Renal pelvis (tissue), 4 donors: Measurements from ENCODE around the gene GPC4. TPM values are rescaled to one million over a fixed set of nuclear protein-coding genes. Genes with fewer than 3 reads are reported as not detected.

ENCODE experiments used
- DNase-seq: peaks from one replicate; pipeline ENCODE4 v3.0.0-alpha.2; 2013
- polyA plus RNA-seq, 3 donors: library from polyadenylated mRNA; unstranded; fragments of 120-200 nt; gene quantifications; one replicate each; pipeline ENCODE4 v1.2.1, GENCODE V29; 2013; ENCODE audit not compliant: insufficient read length in 3 of 3

The GPC4 gene
- polyA plus RNA-seq, 3 donors = 16.5 to 21.5 (median 19.6) TPM

DNA sequence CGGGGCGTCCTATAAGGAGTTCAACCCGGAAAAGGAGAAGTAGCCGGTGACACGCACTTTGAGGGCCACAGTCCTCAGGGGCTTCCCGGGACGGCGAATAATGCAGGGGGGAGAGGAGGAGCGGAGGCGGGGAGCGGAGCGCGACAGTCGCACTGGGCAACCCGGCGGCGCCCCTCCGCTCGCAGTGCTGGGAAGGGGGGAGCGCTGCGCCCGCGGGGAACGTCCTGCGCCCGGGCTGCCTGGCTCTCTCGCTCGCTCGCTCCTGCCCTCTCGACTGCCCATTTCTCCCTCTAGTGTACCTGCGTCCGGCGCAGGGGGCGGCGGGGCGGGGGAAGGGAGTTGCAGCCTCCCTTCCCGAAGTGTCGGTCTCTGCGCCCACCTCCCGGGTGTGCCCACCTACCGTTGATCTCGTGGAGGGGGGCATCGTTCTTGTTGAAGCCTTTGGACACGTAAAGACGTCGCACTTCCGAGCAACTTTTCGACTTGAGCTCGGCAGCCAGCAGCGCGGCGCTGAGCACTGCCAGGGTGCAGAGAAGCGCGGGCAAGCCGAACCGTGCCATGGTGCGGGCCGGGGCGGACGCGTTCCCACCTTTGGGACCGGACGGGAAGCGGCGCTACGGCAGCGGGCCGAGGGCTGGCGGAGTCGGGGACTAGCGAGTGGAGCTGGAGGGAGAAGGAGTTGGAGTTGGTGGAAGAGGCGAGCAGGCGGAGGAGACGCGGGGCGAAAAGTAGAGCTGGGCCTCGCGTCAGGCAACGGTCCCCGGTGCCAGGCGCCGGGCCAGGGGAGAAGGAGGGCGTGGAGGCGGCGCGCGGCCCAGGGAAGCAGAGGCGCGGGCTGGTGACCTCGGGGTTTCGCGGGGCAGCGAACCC lies 648 bp downstream of the GPC4 start:
- DNase-seq = peak; percentile 8

DNA sequence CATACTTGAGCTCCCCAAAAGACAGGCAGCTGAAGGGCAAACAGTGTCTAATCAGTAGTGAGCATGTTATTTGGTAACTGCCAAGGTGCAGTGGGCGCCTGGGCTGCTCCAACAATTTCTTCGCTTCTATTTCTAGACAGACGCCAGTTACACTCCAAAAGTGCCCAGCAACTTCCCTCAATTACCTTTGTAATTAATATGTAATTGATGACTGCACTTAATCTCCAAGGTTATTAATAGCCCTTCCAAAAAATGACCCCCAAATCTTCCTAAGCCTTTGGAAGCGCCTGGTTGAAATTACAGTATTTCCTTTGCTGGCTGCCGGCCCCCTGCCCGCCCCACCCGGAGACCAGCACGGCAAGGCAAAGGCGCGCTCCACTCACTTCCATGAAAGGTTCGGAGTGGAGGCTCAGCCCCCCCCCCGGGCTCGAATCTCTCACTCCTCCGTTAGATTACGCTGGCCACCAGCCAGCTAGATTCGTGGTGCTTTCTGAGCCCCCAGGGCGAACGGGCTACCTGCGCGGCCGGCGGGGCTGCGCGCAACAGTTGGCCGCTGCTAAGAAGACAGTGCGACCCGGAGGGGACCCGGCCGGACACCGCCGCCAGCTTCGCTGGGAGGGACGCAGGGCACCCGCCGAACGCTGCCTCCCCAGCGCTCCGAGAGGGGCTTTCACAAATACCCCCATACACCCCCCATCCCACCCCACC lies 1.9 kb downstream of the GPC4 start:
- peak; percentile 8 for DNase-seq

DNA sequence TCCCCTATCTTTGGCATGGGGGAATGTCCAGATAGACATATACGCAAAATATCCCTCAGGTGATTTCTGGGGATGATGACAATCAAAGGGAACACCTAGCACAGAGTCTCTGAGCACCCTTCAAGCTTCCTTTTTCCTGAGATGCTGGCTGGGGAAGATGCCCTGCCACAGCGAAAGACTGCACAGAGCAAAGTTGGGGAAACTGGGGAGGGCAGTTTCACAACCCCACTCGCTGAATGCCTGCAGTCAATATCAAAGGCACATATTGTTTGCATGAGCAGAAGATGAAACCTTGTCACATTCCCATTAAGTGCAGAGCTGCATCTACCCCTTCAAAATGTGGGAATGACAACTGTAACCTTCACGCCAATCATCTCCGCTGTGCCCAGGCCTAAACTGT lies 2.6 kb downstream of the GPC4 start:
- no peak for DNase-seq

DNA sequence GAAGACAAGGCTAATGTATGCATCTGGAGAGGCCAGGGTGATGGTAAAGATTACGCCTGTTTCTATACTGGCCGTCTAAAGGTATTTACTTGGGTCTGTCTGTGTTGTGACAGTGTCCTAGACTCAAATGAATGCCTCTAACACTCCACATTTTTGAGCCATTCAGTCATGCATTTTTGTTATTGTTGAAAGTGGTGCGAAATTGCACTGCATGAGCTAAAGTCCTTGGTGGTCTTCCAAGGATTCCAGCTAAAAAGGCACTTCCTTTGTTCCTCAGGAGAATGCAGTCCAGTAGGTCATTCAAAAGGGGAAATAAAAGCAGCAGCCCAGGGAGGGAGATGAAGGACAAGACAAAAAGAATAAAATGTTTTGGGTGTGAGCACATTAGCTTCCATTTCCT lies 3.0 kb downstream of the GPC4 start:
- peak; percentile 11 for DNase-seq

DNA sequence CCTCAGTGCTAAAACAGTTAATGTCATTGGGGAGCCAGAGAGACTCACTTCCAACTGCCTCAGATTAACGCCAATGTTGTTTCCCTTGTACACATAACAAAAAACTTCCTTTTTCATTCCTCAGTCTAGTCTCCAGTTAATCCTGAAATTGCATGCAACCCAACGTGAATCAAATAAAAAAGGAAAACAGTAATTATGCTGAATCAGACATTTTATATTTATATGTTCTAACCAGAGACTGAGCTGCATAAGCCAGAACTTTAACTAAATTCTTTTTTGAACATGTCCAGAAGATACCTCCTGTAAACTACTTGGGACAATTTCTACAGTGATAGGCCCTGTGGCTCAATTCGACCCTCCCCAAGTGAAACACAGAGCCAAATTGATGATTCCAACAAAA lies 4.7 kb downstream of the GPC4 start:
- no peak for DNase-seq

DNA sequence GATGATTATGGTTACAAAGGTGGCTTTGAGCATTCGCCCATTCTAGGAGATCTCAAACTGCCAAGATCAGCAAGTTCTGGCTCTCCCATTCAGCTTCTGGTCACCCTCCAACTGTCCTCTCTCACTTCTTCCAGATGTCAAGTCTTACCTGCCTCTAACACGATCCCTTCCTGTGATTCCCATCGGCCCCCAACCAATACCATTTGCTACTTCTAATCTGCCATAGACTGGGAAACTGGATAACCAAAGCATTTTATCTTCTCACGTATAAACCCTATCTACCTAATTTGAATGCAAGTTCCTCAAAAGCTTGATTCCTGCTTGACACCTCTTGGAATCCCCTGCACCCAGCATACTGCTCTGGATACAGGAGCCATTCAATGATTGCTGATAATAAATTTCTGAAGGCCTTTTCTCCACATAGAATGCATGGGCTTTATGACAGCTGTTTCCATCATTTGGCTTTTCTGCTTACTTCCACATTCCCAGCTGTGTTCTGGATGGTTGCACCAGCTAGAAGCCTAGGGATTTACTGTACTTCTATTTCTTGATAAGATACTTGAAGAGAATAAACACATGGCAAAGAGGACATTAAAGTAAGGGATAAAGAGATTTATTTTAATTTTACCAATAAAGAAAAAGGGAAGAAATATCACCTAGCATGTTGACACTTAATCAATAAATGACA lies 9.6 kb downstream of the GPC4 start:
- DNase-seq = no peak

DNA sequence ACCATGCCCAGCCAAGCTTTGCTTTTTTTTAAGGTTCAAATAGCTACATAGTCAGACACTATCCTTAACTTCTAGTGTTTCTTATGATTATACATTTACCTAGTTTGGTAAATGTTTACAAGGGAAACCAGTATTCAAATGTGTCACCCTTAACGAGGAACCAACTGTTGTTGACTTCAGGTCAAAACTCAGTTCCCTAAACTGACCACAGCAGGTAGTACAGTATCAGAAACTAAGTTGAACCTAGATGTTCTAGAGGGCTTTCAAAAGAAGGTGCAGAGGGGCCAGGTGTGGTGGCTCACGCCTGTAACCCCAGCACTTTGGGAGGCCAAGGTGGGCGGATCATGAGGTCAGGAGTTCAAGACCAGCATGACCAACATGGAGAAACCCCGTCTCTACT lies 11.3 kb downstream of the GPC4 start:
- DNase-seq = no peak

DNA sequence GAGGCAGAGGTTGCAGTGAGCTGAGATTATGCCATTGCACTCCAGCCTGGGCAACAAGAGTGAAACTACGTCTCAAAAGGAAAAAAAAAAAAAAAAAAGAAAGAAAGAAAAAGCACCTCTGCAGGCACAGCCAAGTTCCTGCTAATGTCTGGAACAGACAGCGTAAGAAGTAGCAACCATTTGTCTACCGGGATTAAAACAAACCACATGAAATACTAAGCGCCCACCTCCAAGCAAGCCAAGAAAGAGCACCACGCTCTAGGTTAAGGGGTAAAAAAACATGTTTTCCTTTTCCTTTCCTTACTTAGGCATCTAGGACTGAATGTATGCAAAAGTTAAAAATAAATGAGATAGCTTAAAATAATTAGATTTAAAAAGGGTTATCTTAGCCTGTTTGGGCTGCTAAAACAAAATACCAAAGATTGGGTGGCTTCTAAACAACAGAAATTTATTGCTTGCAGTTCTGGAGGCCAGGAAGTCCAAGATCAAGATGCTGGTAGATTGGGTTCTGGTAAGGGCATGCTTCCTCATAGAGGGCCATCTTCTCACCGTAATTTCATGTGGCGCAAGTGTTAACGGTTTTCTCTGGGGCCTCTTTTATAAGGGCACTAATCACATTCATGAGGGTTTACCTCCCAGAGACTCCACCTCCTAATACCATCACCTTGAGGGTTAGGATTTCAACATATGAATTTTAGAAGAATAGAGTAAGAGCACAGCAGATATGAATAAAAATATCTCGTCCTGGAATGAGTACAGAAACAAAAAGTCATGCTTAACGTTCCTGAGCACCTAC lies 12.3 kb downstream of the GPC4 start:
- no peak for DNase-seq

DNA sequence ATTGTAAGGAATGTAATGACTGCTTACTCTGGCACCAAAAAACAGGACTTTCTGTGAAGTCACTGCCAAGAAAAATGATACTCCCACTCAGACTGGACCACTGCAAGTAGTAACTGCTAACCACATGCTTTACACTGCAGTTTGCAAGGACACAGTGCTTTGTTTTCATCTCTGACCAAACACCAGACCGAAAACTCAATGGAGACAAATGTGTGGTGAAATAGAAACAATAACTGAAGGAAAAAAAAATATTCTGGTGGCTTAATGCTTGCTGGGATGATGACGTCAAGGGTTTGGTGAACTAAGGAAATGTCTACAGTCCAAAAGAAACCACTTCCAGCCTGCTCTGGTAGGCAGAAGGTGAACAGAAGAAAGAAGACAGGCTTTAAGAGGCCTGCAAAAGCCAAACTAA lies 13.2 kb downstream of the GPC4 start:
- DNase-seq = peak; percentile 52

DNA sequence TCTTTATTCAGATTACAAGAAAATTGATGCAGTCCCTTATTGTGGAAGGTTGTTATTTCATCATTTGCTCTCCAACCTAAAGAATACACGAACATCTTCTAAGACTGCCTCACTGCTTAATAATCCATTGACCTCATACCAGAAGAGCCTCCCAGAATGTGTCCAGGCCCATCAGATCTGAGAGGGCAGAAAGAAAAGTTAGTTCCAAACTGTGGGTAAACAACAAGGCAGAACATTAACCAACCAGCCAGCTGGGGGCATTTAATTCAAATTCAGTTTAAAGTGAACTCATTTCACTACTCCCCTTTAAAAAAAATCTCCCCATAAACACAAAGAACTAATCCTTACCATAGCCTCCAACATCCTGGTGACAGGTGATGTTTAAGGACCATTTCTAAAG lies 13.8 kb downstream of the GPC4 start:
- DNase-seq = no peak

DNA sequence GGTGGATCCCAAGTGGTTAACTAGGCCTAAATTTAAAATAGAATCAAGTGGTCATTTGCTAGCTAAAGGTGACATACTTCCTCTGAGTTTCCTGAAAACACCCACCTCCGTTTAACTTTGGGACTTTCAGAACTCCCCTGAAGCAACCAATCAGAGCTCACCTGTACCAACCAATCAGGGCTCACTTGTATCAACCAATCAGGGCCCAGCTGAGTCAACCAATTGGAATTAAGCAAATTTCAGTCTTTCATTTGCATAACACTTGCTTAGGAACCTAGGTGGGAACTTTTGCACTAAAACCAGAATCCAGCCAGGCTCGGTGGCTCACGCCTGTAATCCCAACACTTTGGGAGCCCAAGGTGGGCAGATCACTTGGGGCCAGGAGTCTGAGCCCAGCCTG lies 15.9 kb downstream of the GPC4 start:
- DNase-seq = no peak

DNA sequence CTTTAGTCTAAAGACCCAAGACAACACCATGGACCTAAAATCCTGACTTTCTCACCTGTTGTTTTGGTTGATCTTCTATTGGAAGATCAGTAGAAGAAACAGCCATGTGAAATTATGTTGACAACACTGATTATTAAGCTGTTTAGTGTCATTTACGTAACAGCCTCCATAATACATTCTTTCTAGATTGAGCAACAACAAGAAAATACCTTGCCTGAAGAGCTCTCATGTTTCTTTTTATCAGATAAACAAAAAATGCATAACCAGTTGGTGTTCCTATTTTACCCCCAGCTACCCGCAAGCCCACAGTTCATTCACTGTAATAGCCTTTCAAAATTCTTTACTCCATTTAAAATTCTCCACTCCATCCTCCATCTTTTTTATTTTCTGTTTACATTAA lies 20.5 kb downstream of the GPC4 start:
- no peak for DNase-seq

DNA sequence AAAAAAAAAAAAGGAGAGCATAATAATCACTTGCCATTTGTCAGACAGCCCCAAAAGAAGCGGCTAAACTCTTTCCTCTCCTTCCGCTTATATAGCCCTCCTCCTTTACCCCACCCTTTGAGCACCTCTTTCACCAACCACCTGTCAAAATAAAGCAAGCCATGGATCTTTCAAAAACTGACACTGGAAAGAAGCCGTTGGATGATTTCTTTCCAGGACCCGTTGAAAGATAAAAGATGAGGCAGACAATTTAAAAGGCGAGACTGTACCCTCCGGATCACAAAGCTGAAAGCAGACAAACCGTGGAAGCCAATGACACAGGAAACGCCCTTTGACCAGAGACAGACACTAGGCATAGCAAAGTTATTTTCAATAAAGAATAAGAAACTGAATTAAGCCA lies 22.6 kb downstream of the GPC4 start:
- DNase-seq = no peak

DNA sequence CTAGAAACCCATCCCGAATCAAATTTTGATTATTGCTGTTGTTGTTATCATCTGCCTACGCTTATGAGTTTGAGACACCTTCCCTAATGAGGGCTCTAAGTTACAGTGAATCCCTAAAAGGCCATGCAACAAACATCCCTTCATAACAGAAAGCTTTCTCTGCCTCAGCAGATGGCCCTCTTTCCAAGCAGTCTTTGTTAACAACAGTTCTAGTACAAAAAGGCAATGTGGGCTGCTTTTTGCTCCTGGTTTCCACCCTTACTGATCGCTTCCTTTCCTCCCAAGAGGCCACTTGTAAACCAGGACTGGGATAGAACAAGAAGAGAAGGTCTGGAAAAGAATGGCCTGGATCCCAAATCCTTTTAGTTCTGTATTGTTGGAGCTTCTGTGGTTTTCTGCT lies 24.2 kb downstream of the GPC4 start:
- DNase-seq = no peak

DNA sequence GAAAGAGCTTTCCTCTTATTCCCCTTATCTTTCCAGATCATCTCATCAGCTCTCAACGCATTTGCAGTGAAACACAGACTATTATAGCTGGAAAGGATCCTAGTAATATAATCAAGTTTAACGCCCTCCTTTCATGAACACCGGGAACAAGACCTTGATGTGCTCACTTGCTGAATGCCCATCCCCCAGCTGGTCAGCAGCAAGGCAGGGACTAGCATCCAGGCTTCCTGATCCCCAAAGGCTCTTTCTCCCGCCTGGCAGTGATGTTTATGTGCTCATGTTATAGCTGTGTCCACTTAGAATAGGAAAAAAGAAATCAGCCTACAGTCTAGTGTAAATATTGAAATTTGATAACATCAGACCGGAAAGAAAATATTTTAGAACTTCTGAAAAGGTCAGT lies 24.6 kb downstream of the GPC4 start:
- no peak for DNase-seq

DNA sequence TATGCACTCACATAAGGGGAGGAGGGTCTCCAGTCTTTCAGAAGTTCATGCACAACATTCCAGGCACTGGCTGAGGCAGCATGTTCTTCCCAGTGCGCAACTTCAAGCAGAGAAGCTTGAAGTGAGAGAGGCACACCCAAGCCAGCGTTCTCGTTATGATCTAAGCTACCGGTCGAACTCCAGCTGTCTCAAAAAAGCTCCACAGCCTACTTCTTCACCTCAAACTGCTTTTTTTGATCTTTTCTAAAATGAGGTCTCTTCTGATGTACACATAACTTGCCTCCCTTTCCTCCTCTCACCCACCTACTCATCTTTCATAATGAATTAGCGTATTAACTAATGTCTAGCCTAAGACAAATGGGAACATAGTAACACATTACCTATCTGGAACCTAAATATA lies 25.3 kb downstream of the GPC4 start:
- DNase-seq = no peak

DNA sequence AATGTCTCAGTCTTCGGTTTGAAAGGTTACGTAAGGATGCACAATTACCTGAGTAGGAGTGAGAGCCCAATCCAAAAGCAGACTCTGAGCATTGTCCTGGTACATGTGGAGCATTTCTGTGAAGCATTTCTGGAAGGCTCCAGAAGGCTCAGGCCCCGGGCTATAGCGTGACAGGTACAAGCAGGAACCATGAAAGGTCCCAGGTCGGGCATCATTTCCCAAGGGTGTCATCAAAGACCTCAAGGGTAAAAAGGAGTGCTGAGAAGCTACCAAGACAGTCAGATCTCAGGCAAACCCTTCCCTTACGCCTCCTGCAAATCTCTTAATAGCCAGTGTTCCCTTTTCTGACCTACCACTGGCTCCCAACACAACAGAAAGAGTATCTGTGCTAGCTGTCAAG lies 30.8 kb downstream of the GPC4 start:
- DNase-seq = no peak

DNA sequence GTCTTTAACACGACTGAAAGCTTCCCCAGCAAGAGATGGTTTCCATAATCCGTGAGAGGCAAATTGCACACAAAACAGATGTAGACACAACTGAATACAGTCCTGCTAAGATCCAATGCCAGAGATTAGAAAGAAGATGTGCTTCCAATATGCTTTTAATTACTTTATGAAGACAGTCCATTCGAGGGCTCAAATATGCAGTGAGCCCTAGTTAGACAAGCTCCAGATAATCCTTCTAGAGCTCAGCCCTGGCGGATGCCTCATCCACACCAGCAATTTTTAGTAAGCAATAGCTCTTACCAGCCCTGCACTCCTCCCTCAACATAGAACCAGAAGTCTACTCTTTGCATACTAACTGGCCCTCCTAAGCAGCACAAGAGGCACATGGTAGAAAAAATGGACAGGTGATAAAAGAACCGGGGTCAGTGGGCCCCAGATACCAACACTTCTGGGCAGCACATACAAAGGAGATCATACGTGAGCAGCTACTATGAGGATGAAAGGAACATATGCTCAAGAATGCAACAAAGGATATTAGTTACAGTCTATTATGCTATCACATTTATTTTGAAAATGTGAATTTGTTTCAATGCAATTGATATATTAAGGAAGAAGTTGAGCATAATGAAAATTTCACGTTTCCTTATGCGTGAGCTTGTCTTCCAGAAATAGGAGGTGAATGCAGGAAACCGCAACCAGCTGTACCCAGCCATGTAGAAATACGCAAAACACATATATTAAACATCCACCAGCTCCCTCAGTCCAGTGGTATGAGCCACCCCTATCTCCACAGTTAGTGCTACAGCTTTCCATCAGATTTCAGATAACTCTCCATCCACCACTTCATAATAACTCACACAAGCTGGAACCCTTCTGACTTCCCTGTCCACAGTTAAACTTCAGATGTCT lies 34.3 kb downstream of the GPC4 start:
- DNase-seq = no peak

DNA sequence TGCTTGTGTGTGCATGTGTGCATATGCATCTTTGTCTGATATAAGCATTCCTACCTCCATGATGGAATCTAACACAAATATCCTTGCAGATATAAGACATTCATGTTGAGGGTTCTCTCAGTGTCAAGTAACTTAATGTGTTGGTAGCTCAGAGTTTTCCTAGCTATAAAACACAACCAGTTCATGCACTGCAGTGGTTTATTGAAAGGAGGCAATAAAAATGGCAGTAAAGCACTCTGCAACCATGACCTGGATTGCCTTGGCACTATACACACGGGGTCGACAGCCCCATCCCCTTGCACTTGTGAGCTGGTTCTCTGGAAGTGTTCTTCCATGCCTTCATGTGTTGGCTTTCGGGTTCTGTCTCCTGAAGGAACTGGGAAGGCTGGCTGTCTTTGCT lies 38.9 kb downstream of the GPC4 start:
- DNase-seq = no peak

DNA sequence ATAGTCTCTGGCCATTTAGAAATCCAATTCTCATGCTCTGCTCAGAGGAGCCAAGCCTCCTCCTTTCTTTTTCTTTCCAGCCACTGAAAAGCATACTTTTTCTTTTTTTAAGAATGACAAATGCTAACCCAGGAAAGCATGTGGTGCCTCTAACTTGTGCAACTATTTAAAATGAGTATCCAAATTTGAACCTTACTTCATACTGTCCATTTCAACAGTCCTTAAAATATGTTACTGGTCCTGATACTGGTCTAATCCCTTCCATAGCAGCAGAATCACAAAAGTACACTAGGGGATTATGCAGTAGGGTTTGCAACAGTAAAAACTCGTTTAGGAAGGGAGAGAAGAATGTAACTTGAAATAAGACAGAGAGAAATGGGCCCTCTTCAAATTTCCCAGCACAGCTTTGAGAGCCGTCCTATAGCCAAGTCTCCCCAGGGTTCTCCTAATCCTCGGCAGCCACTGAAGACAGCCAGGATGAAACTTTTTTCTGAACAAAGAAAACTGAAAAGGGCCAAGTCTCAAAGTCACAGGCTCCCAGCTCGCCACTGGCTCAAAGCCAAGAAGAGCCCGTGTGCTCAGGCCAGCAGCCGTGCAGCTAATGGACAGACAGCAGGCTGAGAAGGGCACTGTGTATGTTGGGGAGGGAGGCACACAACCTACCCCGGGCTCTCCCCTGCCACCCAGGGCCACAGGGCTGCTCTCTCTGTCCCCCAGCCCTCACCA lies 39.5 kb downstream of the GPC4 start:
- DNase-seq = no peak
